Measurements from ENCODE around the gene FGF14. TPM values are rescaled to one million over a fixed set of nuclear protein-coding genes. Genes with fewer than 3 reads are reported as not detected.

FGF14 gene
- total and polyA plus RNA-seq, 2 of the 4 experiments (the other 2 are of a cell fraction), result under 0.01 TPM; not detected in 1

GRCh38 chr13:102326381-102327118 lies 75.3 kb downstream of the FGF14 start:
- Histone ChIP-seq H2AK9ac (replicated peaks; ENCODE audit: low read depth, low read length, poor library complexity) (no peak overlapping the region), H3K9me3 (ENCODE audit: control insufficient read depth, insufficient read depth, low read length) (no peaks in the 10 kb centered on the region), H3K9ac (ENCODE audit: low read depth, low read length) (no peak overlapping the region), H4K8ac (ENCODE audit: low read depth in 2 of 2, low read length in 2 of 2) (no peak overlapping the region), H2AK5ac (ENCODE audit: low read depth, low read length) (no peak overlapping the region), H3K14ac (replicated peaks; ENCODE audit: low read depth, low read length) (no peak overlapping the region), H2BK5ac (ENCODE audit: low read depth, low read length, poor library complexity, severe bottlenecking) (no peak overlapping the region), H3K27ac (ENCODE audit: insufficient read depth, low read length) (no peak overlapping the region), H3K36me3 (ENCODE audit: control insufficient read depth, insufficient read depth, low read length) (no peaks in the 10 kb centered on the region), H3K56ac (ENCODE audit: extremely low read depth, insufficient read depth, low read length) (no peak overlapping the region), H3K4me1 (ENCODE audit: control insufficient read depth, insufficient read depth, low read length) (no peaks in the 10 kb centered on the region), H3K23ac (ENCODE audit: low read depth, low read length) (no peak overlapping the region), H2BK20ac (ENCODE audit: low read depth, low read length) (no peak overlapping the region), H3K79me1 (ENCODE audit: low read depth in 1 of 2, low read length in 2 of 2) (no peaks in the 10 kb centered on the region), H3K9me1 (ENCODE audit: insufficient read depth, low read length) (no peaks in the 10 kb centered on the region), H3K27me3 (ENCODE audit: control insufficient read depth, insufficient read depth, low read length) (no peaks in the 10 kb centered on the region), H4K5ac (ENCODE audit: low read depth, low read length) (no peak overlapping the region), H3K4ac (ENCODE audit: low read depth, low read length) (no peak overlapping the region), H3K18ac (ENCODE audit: low read depth, low read length) (no peak overlapping the region), H2AFZ (replicated peaks; ENCODE audit: low read length, poor library complexity) (no peak overlapping the region), H4K20me1 (ENCODE audit: insufficient read depth, low read length) (no peaks in the 10 kb centered on the region), H3K4me3 (ENCODE audit: insufficient read depth, low read depth, low read length) (no peak overlapping the region), H4K91ac (ENCODE audit: insufficient read depth, low read depth, low read length) (no peak overlapping the region), H2BK15ac (ENCODE audit: low read depth, low read length) (no peak overlapping the region), H3K4me2 (ENCODE audit: low read depth, low read length) (no peak overlapping the region), H2BK120ac (ENCODE audit: low read depth, low read length) (no peak overlapping the region)
- intact Hi-C loops (cut with micrococcal nuclease), result no loop called here
- dilution Hi-C loops (cut with HindIII; ENCODE audit: low sequenced_read_pairs, unreplicated experiment), result no loop called here
- ChIA-PET POLR2A (ENCODE audit: unreplicated experiment) (no interaction called here), CTCF (no interaction called here)
- ATAC-seq (ENCODE audit: low read depth) (no peak), DNase-seq (no peak)
- BruUV-seq (replicated peaks), result no TSS peak
- TF ChIP-seq MAZ (IDR thresholded peaks at IDR 0.05; ENCODE audit: borderline replicate concordance, low read depth, low read length), result no peak
- no peak for TF ChIP-seq USF2 (IDR thresholded peaks at IDR 0.05; ENCODE audit: low read depth, low read length)
- no CpG with 5 or more reads among the region's 2 CpGs for WGBS, 2 experiments (ENCODE audit: extremely low coverage in 2 of 2, insufficient read length in 1 of 2)
- in situ Hi-C loops (cut with MboI; ENCODE audit: low sequenced_read_pairs), result no loop called here

All from IMR-90 (cell line).